Measurements from ENCODE around the gene ZNF766.
A peak's percentile ranks its signal among the peaks of the same experiment; 100 is the strongest.
"Not testable (repeated sequence)": the region's sequence is repeated elsewhere in the genome, so short reads cannot be mapped to it uniquely, and the experiment has no call there.

Gene ZNF766

DNA sequence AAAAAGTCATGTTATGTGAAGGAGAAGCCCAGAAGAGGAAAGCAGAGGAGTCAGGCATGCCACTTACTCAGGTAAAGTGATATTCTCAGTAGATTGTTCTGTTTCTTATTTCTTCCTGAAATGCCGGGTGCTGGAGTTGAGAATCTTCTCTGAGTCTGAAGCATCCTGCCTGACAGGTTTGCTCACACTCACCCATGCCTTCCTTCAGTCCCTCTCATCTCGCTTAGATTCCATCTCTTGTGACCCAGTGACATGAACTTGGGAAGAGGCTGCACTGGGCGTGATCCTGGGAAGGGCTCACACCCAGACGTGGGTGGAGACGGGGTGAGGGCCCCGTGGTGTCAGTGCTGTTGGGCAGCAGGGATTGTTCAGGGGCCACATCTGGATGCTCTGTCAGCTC lies 8.1 kb downstream of the ZNF766 start:
- DNase-seq, result no peak

DNA sequence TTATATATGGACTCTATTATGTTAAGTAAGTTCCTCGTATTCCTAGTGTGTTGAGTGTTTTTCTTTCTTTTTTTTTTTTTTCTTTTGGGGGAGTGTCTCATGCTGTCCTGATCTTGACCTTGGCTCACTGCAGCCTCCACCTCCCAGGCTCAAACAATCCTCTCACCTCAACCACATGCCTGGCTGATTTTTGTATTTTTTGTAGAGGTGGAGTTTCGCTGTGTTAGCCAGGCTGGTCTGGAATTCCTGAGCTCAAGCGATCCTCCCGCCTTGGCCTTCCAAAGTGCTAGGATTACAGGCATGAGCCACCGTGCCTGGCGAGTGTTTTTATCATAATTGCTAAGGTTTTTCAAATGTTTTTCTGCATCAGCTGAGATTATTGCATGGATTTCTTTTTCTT lies 16.9 kb downstream of the ZNF766 start:
- no peak for DNase-seq

DNA sequence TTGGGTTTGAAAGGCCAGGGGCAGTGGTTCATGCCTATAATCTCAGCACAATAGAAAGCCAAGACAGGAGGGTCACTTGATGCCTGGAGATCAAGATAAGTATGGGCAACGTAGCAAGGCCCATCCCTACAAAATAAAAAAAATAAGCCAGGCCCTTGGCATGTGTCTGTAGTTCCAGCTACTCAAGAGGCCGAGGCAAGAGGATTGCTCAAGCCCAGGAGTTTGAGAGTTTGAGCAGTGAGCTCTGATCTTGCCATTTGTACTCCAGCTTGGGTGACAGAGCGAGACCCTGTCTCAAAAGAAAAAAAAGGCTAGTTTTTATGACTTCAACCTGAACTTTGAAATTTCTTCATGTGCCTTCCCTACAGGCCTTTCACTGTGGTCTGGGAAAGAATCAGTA lies 22.4 kb downstream of the ZNF766 start:
- no peak for DNase-seq

DNA sequence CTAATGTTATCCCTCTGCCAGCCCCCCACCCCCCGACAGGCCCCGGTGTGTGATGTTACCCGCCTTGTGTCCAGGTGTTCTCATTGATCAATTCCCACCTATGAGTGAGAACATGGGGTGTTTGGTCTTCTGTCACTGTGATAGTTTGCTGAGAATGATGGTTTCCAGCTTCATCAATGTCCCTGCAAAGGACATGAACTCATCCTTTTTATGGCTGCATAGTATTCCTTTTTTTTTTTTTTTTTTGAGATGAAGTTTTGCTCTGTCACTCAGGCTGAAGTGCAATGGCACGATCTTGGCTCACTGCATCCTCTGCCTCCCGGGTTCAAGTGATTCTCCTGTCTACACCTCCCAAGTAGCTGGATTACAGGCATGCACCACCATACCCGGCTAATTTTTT lies 23.6 kb downstream of the ZNF766 start:
- DNase-seq, result not testable (repeated sequence)

DNA sequence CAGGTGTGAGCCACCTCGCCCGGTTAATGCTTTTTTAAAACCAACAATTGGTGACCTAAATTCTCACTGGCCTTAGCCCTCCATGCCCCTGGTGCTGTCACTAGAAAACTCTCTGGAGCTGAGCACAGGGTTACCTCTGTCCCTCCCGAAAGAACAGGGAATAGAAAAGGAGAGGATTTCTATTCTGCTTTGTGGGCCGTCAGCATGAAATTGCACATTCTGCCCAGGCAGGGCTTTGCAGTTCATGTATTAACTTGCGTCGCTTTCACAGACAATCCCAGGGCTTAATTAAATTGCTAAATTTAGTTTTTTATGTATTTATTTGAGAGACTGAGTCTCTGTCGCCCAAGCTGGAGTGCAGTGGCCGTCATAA lies 27.0 kb downstream of the ZNF766 start:
- peak in 1 of 2 donors; percentile 10 for DNase-seq

DNA sequence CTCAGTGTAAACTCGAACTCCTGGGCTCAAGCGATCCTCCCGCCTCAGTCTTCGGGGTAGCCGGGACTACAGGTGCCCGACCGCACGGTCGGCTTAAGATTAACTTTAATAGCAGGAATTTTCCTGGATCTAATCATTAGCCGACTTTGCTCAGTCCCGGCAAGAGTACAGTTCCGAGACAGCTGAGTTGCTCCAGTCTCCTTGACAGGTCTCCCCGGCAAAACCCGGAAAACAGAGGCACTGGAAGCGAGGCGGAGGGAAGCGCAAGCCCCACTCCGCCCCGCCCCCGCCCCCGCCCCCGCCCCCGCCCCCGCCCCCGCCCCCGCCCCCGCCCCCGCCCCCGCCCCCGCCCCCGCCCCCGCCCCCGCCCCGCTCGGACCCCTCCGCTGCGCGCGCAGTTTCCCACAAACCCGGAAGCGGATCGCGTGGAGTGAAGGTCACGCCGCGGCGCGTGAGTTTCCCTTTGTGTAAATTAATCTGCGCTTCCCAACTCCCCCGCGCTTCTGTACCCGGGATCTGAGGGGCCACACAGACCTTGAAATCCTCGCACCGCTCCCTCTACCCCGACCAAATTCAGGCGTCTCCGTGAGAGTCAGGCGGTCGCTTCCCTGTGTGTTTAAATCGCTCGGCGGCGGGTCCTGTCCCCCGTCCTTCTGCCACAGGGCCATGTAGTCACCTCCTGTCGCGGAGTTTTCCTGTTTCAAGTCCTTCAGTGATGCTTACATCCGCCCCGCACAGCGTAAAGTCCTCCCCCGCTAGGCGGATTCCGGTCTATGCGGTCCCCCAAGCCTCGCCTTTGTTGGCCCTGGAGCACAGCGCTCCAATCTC lies 27.6 kb downstream of the ZNF766 start, which contains the start of gene ZNF480:
Gene ZNF480 (plus strand): TSS at position 397 of the 828 bp plus-strand sequence. CDS start 3,244 bp downstream, outside the sequence.
- DNase-seq, result peak; percentile 54 to 63

DNA sequence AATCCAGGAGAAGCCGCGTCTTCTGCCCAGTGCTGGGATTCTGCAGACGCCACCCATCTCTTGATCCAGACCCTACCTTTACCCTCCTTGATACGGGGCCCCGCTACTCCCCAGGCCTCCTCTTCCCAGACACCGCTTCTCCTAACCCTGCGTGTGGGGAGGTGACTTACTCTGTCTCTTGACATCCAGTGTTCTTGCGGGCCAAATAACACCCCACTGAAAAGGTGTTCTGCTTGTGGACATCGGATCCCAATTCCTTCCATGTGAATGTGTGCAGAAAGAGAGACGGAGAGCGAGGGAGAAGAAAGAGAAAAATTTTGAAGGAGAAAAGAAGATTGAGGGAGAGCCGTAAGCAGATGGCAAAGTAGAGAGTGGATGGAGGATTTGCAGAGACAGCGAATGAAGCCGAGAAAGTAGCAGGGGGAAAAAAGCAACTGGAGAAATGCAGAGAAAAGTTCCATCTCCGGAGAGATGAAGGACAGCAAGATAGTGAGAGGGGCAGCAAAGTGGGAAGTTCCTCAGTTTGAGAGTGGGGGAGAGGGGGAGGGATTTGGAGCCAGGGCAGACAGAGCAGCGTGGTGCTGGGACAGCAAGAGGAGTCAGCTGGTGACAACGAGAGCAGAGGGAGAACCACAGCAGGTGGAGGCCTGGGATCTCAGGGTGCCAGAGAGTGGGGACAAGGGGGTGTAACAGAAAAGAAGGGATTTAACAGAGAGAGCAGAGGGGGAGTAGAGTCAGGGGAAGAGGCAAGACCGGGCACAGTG lies 28.4 kb downstream of the ZNF766 start:
- no peak for DNase-seq

DNA sequence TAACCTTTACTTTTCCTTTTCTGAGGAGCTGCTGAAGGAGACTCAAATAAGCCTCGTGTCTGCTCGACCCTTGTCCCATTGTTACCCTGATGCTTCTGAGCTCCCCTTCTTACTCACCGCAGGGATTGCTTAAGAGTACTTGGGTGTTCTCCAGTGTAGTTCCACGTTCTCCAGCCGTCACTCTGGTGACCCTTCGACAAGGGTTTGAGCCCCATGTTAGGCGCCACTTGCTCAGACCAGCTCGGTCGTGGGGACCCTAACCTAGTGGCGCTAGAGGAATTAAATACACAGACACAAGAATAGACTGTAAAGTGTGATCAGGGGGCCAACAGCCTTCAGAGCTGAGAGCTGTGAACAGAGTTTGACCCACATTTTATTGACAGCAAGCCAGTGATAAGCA lies 37.9 kb downstream of the ZNF766 start:
- no peak for DNase-seq

DNA sequence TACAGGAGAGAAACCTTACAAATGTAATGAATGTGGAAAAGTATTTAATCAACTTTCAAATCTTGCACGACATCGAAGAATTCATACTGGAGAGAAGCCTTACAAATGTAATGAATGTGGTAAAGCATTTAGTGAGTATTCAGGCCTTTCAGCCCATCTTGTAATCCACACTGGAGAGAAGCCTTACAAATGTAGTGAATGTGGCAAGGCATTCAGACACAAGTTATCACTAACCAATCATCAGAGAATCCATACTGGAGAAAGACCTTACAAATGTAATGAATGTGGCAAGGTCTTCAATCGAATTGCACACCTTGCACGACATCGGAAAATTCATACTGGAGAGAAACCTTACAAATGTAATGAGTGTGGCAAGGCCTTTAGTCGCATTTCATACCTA lies 53.0 kb downstream of the ZNF766 start:
- DNase-seq, result no peak

DNA sequence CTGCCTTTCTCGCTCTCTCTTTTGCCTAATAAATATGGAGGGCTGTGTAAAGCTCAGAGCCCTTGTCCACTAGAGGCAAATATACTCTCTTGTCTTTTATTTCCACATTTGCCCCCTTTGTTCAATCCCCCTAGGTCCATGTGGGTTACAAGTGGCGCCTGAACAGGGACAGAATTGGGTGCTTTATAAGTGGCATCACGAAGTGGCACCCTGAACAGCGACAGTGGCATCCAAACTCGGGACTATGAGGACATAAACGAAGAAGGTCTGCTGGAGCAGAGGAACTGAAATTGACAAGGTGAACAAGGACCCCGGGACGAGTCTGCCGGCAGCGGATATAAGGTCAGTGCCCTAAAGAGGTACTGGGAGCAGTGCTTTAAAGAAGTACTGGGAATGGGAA lies 62.4 kb downstream of the ZNF766 start:
- no peak for DNase-seq

DNA sequence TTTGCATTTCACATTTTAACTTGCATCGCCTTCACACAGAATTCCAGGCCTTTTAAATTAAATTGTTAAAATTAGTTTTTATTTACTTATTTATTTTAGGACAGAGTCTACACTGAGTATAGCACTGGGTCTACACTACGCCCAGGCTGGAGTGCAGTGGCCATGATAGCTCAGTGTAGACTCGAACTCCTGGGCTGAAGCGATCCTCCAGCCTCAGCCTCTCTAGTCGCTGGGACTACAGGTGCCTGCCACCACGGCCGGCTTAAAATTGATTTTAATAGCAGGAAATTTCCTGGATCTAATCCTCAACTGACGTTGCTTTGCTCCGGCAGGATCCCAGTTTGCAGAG lies 66.4 kb downstream of the ZNF766 start:
- no peak for DNase-seq

DNA sequence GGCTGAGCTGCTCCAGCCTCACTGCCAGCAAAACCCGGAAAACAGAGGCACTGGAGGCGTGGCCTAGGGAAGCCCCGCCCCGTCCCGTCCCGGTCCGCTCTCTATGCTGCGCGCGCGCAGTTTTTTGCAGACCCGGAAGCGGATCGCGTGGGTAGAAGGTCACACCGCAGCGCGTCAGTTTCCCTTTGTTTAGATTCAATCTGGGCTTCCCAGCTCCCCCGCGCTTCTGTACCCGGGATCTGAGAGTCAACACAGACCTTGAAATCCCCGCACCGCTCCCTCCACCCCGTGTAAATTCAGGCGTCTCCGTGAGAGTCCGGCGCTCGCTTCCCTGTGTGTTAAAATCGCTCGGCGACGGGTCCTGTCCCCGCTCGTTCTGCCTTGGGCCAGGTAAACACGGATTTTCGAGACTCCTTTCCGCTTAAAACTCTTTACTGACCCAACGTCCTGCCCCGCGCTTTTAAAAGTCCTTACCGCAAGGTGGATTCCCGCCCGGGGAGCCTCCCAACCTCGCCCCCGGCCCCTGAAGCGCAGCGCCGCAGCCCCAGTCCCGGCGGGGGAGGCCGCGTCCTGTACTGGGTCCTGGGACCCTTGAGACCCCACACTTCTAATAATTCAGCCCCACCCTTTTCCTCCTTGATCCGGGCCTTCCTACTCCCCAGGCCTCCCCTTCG lies 66.9 kb downstream of the ZNF766 start, which contains the start of gene ZNF610:
Gene ZNF610 (plus strand): TSS at position 127 of the 674 bp plus-strand sequence. CDS start 12,930 bp downstream, outside the sequence.
- DNase-seq, result peak; percentile 87 to 95

DNA sequence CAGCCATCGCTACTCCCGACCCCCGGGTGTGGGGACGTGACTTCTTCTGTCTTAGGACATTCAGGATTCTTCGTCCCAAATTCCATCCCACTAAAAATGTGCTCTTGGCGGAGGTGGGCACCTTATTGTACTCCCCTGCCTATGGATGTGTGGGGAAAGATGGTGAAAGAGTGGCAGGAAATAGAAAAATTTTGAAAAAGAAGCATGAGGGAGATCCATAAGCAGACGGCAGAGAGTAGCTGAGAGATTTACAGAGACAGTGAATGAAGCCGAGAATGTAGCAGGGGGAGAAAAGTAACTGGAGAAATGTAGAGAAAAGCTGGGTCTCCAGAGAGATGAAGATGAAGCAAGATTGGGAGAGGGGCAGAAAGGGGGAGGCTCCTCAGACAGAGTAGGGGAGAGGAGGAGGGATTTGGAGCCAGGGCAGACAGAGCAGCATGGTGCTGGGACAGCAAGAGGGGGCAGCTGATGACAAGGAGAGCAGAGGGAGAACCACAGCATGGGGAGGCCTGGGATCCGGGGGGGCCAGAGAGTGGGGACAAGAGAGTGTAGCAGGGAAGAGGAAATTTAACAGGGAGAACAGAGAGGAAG lies 67.5 kb downstream of the ZNF766 start:
- no peak for DNase-seq

DNA sequence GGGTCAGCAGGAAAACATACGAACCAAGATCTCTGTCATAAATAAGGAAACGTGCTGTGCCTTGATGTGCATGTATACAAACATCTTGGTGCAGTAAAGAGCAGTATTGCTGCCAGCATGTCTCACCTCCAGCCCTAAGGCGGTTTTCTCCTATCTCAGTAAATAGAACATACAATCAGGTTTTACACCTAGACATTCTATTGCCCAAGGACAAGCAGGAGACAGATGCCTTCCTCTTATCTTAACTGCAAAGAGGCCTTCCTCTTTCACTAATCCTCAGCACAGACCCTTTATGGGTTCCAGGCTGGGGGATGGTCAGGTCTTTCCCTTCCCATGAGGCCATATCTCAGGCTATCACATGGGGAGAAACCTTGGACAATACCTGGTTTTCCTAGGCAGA lies 69.6 kb downstream of the ZNF766 start:
- not testable (repeated sequence) for DNase-seq

DNA sequence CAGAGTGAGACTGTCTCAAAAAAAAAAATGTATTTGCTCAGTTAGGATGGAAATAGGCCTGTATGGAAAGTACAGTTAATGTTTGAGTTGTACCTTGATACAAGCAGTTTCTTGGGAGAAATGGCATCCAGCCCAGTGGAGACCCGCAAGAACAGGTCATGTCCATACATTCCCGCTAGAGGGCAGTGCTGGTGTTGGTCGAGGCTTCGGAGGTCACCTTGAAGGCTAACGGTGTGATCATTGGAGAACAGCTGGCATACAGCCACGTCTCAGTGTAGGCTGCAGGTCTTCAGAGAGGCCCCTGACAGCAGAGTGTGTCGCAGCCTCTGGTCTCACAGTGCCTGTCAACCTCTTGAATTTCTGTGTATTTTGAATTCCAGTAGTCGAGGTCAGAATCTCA lies 74.2 kb downstream of the ZNF766 start:
- DNase-seq, result peak; percentile 15 to 47

DNA sequence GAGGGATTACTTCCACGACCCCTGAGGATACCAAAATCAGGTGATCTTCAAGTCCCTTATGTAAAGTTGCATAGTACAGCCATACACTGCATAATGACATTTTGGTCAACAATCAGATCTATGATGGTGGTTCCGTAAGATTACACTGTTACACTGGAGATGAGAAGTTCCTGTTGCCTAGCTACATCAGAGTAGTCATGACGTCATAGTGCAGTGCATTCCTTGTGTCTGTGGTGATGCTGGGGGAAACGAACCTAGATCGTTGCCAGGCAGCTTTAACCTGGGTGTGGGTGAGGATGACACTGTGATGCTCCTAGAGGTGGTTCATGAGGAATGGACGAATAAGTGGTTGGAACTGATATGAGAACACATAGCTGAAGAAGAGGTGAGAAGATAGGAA lies 75.8 kb downstream of the ZNF766 start:
- DNase-seq, result no peak

All from inflammatory macrophage (primary cell).